ENCODE results near the gene LTO1.
A peak's percentile ranks its signal among the peaks of the same experiment; 100 is the strongest.

LTO1 gene

DNA sequence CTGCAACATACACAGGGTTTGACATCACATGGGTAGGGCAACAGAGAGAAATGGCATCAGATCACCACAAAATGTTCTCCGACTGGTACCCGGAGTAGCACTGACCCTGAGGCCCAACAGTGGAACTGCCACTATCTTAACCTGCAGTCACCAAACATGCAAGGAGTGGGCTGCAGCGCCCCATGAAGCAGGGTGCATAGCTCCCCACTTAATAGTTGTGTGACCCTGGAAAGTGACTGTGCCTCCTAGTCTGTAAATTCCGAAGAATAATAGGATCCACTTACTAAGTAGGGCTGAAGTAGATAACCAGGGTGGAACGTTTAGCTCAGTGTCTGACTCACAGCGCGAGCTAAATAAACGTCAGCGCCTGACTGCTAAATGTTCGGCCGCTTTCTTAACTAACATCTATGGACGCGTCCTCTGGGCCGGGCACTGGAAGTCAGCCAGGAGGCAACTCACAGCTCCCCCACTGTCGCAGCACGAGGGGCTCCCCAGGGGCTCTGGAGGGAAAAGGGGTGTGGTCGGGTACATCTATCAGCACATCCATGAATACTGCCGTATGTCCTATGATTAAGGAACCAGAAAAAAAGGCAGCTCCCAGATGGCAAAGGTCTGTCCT lies 777 bp downstream of the LTO1 start:
- DNase-seq = peak; percentile 27

DNA sequence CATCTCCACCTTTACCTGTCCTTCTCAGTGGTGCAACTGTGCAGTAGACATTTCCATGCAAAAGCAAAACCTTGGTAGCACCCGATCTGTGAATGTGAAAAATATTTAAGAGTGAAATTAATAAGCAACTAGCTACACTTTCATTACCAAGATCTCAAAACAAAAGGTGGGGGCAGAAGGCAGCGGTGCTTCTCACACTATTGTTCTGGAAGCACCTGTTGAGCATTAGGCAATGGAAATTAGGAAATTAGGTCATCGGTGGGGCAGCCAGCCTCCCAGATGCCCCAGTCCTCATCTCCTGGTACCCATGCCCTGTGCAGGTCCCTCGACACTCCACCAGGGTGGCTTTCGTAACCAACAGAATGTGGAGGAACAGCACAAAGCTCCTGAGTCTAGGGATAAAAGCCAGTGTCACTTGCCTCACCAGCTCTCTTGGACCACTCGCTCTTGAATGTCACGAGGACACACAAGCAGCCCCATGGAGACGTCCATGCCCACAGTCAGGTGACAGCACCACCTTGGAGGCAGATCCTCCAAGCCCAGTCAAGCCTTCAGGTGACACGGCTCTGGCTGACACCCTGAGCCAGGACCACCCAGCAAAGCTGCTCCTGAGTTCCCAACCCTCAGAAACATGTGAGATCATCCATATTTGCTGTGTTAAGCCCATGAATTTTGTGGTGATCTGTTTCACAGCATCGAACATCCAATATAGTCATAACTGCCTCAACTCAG lies 3.3 kb downstream of the LTO1 start:
- no peak for DNase-seq

DNA sequence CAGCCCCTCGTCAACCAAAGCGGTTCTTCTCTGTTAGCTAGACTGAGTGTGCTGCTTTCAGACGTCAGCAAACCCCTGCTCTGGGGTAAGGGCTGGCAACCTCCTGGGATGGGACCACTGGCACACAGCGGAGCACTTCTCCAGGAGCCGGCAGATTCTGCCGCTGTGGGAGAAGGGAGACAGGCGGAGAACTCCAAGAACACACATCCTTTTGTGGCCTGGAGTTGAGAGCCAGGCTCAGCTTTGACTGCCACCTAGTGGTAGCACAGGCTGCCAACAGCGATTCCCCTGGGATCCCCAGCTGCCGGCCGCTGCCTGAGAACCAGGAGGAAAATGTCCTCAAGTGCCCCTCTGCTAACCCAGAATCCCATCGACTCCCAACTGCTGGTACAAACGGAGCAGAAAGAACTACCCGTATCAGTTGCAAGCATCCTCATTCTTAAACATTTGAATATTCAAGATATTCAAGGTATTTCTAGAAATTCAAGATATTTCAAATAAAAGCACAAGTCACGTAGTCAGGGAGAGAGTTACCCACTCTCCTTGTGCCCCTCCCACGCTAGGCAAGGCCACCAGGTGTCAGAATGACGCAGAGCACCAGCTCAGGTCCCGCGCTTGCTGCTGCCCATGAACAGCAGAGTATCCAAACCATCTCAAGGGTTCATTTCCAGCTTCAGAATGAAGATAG lies 4.9 kb downstream of the LTO1 start:
- DNase-seq = peak; percentile 58

DNA sequence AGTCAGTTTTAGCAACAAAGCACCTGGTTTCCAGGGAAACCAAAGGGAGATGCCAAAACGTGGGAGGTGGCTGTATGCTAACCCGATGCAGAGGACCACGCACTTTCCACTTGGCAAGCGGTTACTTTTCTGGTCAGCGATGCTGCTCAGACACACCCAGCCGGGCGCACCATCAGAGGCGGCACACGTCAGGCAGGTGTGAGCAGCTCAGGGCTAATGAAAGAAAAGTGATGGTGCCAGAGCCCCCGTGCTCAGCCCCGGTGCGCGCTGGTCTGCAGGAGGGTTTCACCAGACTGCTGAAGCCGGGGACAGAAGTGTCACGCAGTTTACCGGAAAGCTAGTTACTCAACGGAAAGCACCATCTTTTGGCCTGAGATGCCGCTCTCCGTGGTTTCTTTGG lies 5.7 kb downstream of the LTO1 start:
- DNase-seq = no peak

DNA sequence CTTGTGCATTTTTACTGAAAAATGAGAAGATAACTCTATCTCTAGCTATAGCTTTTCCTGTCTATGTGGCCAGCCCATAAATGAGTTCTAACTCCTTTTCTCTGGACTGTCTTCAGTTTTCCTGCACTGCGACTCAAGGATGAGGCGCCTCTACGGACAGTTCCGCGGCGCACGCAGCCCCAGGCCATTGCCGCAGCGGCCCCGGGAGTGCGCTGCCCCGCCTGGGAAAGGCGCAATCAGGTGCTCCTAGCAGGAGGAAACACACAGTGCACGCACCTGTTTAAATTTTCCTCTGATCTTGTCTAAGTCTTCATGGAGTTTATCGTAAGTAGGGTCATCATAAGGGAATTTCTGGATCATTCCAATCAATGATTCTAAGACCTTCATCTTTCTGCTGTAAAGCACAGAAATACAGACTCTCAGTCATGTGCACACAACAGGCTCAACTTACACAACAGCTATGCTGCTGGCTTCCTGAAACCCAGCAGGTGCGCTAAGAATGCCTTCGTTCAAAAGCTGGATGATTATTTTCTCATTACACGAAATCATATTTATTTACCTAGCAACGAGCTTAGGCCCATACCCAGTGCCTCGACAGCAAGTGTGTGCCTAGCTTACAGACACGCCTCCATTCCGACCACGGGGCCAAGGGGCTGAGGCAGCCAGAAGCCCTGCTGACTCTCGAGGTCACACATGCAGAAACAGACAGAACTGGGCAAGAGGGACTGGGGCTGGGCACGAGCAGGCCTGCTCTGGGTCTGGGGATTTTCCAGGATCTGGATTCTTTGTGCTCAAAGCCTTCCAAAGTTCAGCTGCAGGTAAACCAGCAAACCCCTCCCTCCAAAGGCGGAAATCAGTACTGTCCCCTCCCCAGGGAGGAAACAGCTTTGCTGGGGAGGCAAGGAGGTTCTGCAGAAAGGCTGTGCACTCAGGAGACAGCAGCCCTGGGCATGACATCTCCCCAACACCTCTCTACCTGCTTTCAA lies 7.2 kb downstream of the LTO1 start:
- no peak for DNase-seq

DNA sequence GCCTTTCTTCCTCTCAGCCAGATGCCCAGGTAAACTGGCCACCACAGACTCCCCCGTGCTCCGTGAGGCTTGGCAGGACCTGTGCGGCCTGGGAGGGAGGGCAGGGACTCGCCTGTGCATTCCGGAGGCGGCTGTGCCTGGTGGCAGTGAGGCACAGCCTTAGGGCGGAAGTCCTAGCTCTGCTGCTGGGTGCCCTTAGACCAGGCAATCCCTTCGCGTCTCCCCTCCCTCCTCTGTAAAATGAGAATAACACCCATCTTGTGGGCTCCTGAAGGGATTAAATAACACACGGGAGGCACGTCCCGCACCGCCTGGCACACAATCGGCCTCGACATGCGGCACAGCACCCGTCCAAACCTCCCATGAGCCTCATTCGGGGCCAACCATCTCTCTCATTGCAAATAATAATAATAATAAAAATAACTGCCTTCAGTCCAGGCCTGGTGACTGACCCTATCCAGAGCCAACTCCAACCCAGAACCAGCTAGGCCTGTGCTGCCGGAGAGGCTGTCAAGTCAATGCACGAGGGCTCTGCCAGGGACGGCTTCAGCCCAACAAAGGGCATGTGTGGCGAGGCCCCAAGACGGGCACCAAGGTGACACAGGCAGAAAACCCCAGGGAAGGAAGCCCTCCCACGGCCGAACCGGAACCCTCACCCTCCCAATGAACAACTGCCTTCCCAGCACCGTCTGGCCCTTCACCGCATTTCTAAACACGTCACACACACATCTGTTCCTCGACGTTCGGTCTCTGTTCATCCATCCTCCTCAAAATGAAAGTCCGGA lies 8.2 kb downstream of the LTO1 start:
- no peak for DNase-seq

DNA sequence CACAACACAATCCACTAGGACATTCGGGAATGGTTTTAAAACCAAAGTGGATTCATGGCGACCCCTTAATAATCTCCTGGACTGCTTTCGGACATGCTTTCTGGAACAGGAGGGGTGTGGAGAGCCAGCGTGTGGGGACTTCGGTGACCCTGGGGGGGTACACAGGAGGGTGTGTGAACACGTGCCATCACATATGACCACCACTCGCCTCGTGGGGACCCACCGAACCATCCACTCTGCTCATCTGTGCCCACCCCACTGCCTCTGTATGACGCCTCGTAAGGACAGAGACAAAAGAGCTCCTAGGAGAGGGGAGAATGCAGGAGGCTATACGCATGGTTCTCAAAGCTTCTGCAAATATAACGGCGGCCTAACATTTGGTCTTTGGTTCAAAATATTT lies 8.9 kb downstream of the LTO1 start:
- no peak for DNase-seq

DNA sequence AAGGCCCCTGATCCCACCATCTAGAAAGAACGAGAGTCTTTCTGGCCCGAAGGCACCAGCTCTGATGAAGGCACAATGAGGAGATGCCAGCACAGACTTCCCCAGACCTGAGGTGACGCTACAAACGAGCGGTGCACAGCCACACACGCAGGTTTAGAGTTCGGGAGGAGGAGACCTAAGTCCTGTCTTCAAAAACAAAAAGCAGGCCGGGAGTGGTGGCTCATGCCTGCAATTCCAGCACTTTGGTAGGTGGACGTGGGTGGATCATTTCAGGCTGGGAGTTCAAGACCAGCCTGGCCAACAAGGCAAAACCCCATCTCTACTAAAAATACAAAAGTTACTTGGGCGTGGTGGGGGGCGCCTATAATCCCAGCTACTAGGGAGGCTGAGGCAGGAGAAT lies 9.5 kb downstream of the LTO1 start:
- DNase-seq = no peak

DNA sequence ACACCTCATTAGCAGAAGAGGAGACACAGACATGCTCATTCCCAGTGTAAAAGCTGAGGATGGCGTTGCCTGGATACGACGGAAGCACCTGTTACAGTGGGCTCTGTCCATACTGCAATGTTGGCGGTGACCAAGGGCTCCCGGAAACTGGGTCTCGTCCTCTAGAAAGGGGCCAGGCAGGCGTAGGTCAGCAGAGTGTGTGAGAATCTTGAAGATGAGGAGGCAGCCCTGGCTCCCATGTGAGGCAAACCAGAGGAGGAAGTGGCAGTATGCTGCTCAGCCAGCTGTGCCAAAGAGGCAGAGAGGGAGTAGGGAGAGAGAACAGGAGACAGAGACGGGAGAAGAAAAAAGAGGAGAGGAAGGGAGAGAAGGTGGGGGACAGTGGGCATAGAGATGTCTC lies 10.3 kb downstream of the LTO1 start:
- no peak for DNase-seq

DNA sequence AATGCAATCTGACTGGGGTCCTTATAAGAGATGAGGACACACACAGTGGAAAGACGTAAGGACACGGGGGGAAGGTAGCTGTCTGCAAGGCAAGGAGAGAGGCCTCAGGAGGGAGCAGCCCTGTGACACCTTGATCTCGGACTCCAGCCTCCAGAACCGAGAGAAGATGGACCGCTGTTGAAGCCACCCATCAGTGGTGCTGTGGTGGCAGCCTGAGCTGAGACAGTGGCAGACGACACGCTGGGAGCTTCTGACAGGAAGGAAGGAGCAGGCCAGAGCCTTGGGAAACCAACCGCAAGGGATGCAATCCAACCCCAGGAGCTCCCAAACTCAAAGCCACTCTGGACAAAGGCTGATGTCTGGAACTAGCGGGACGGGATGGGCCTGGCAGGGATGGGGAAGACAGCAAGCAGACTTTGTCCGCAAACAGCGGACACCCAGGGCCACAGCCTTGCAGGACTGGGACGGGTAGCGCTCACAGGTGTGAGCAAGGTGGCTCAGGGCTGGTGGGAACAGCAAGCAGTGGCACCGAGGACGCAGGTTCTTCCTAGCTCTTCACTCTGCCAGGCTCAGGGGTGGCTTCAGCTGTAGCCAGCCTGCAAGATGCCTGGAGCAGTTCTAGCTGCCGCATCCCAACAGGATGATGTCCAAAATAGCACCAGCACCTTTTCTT lies 10.9 kb downstream of the LTO1 start:
- no peak for DNase-seq

DNA sequence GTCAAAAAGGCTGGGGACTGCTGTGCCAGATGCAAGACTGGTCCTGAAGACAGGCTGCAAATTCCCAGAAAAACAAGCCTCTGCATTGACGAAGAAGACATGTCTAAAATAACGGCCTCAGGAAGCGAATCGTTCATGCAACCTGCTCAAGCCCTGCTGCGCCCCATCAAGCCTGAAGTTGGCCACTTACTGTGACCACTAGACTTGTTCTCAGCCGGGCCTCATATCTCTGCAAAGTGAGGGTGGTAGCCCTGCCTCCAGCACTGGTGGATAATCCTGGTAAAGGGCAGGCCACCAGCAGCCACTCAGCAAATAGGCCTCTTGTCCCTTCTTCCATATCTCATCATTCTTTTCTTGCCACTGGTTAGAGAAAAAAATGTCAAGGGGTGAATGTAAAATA lies 11.8 kb downstream of the LTO1 start:
- no peak for DNase-seq

DNA sequence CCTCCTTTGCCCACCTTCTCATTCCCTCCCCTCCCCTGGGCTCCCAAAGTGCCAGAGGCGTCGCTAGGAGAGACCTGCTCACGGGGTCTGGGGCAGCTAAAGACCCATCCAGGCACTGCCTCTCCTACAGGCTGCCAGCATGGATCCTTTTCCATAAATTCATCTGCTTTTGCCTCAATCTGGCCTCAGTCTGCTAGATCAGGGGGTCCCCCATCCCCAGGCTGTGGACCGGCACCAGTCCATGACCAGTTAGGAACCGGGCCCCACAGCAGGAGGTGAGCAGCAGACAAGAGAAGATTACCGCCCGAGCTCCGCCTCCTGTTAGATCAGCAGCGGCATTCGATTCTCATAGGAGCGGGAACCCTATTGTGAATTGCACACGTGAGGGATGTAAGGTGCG lies 12.3 kb downstream of the LTO1 start:
- no peak for DNase-seq

DNA sequence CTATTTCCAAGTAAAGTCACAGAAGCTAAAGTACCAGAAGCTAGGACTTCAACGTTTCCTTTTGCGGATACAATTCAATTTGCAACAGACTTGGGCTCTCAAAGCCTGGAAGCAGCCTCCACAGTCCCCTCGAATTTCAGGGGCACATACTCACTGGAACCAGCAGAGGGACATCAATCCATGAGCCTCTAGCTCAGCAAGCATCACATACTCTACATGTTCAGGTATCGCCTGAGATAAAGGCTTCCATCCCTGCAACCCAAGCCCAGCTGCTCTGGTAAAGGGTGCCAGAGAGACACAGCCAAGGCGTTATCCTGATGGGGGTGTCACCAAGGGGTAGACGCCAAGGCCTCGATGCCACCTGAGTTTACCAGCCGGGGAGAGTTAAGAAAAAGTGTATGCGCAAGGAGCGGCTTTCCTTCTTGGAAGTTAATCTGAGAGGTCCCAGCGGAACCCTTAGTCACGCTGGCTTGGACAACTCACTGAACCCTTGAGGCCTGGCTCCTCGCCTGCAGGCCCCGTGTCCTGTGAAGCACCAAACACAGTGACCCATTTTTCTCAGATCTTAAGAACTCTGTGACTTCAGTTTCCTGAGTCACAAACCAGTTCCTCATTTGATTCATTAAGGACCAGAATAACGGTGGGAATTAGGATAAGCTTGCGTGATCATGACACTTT lies 13.0 kb downstream of the LTO1 start:
- DNase-seq = no peak

DNA sequence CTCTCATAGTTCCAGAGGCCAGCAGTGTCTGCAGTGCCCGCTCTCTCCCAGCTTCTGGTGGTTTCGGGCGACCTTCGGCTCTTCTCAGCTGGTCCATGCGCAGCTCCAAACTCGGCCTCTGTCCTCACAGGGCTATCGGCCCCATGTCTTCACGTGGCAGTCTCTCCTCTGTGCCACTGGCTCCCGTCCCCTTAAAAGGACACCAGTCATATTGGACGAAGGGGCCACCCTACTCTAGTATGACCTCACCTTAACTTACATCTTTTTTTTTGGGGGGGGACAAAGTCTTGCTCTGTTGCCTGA lies 13.8 kb downstream of the LTO1 start:
- no peak for DNase-seq

DNA sequence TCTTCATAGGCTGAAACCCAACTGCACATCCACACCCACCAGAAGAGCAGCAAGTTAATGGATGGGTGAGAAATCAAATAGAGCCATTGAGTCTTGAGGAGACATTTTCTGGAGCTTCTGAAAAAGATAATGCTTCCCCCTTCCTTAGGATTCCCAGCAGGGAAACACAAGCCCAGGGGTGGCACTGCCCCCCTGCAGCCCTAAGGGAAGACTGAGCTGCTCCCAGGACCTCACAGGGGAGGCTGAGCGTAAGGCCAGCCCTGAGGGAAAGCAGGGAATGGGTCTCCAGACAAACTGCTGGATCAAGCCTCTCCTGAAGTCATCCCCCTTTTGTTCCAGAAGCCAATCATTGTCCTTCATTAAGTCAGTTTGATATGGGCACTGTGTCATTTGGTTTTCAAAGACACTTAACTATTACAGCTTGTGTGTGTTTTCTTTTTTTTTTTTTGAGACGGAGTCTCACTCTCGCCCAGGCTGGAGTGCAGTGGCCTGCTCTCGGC lies 15.1 kb downstream of the LTO1 start:
- no peak for DNase-seq

DNA sequence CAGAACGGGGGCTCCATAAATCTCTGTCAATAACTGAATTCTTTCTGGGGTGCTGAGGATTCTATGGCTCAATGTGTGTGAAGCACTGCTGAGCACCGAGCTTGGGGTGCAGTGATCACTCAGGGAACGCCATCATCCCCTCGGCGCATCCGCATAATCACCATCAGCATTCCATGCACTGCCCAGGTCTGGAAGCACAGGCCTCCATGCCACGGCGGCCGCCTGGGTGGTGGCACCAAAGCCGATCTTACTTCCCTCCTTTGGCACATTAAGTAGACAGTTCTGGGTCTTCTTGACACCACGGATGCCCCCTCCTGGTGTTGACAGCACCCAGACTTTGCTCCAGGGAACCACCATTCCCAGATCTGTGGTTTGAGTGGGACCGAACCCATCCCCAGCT lies 15.6 kb downstream of the LTO1 start:
- no peak for DNase-seq

DNA sequence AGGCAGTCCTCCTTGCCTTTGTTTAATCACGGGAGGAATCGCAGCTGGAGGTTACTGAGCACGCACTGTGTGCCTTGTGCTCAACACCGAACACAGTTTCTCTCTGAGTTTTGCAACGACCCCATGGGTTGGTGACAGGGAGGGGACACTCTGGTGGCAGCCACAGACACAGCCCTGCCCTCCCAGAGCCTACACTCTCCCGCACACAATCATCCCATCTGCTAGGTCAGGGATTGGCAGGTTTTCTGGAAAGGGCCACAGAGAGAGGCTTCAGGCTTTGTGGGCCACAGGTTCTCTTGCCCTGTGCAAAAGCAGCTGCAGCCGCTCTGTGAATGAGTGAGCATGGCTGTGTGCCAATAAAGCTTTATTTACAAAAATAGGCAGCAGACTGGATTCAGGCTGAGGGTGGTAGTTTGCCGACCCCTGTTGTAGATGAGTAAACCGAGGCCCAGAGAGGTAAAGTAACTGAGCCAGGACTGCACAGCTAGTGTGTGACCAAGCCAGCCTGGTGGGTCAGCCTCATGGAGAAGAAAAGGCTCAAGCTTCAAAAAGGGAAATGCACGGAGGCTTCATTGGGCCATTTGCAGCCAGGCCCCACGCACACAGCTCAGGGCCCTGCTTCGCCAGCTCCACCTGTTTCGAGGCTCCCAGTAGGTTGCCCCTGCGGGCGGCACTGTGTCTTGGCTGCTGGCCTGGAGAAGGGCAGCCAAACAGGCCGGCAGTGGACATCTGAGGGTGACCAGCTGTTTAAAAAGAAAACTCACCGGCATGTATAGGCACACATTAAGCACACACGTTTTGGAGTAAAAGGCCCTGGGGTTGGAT lies 16.3 kb downstream of the LTO1 start:
- no peak for DNase-seq

DNA sequence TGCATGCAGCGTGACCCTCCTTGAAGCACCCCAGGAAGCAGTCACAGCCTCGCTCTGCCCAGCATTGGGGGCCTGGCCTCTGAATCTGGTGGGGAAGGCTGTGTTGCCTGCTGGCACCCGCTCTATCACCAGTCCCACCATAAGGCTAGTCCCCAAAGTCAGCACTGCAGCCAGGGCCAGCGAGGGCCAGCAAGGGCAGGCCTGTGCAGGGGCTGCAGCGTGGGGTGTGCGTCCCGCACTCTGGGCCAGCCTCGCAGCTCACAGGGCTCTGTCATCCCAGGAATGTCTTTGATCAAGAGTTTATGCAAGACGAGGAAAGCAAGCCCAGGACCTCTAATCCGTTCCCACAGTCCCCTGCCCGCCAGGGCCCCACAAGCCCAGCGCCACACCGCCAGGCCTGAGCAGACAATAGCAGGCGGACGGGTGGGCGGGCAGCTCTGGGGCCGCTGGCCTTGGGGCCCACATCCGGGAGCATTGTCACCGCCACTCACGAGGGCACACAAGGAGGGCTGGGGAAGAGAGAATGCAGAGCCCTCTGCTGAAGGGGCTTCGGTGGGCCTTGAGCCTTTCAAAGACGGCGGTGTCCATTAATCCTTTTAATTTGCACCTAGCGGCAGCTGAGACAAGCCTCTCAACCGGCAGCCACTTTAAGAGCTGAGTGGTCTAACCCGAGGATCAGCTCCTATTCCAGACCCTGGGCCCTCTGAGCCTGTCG lies 17.1 kb downstream of the LTO1 start:
- no peak for DNase-seq

DNA sequence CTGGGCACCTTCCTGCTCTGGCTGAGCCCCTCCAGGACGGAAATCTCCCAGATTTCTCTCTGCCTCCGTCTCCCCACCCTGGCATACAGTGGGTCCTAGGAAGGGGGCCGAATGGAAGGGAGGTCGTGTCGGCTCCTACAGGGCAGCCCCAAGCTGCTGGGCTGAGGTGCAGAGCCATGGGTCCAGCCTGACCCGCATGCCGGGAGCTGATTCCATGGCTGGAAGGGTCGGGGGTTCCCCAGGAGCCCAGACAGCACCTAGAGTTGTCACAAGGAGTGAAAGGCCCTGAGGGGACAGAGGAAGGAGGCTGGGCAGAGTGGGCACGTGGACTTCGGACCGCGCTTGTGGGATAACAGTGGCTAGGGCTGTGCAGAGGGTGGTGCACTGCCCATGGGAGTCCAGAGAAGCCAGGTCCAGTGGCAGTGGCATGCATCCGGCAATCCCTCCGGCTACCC lies 17.7 kb downstream of the LTO1 start:
- DNase-seq = no peak
